K562 (cell line): ENCODE measurements around the gene CTBP2.

ENCODE experiments used
- CBX8 ChIP-seq: fragments of 200-600 bp; sonication (generic); IDR thresholded peaks from 2 replicates; pipeline ENCODE4 v1.6.1; 2012; ENCODE audit warnings: borderline replicate concordance, mixed run types, low read depth, mild to moderate bottlenecking, moderate library complexity, mixed read lengths, low read length, control low read depth, inconsistent platforms; ENCODE audit not compliant: poor library complexity, severe bottlenecking; ENCODE audit errors: extremely low read depth
- EGR1 ChIP-seq: fragments of 450-650 bp; conservative IDR thresholded peaks from 2 replicates; pipeline ENCODE4 v1.6.1; 2017; ENCODE audit warnings: mild to moderate bottlenecking
- EP300 ChIP-seq: IDR thresholded peaks from 2 replicates; pipeline ENCODE4 v1.6.1; 2012; ENCODE audit warnings: low read length, improper control_type of control experiment
- IRF2 ChIP-seq: sonication (generic); formaldehyde crosslinking; IDR thresholded peaks from 2 replicates; pipeline ENCODE4 v1.8.1; 2022; ENCODE audit warnings: mild to moderate bottlenecking, missing genetic modification reagents
- RFX5 ChIP-seq: IDR thresholded peaks from 2 replicates; pipeline ENCODE4 v1.6.1; 2011; ENCODE audit warnings: low read depth, mild to moderate bottlenecking, improper control_type of control experiment, low read length
- SOX6 ChIP-seq: fragments of 450-650 bp; IDR thresholded peaks from 2 replicates; pipeline ENCODE4 v1.6.1; 2014; ENCODE audit warnings: mild to moderate bottlenecking
- TSC22D4 ChIP-seq: fragments of 450-650 bp; IDR thresholded peaks from 2 replicates; pipeline ENCODE4 v1.6.1; 2016; ENCODE audit warnings: missing genetic modification characterization, missing biosample characterization, control low read depth
- ZNF766 ChIP-seq: fragments of 200-800 bp; sonication (Bioruptor generic); conservative IDR thresholded peaks from 2 replicates; pipeline ENCODE4 v1.6.1; 2016; ENCODE audit warnings: missing genetic modification characterization, missing compliant biosample characterization
- TF ChIP-seq, protein P1 (sequence below): sonication (generic); formaldehyde crosslinking; IDR thresholded peaks from 2 replicates; pipeline ENCODE4 v1.4.0; 2020; ENCODE audit warnings: mild to moderate bottlenecking, missing genetic modification reagents
- TF ChIP-seq, protein P2 (sequence below): fragments of 250-450 bp; sonication (Bioruptor Pico); IDR thresholded peaks from 2 replicates; pipeline ENCODE4 v1.6.1; 2021; ENCODE audit warnings: mild to moderate bottlenecking
- TF ChIP-seq, protein P3 (sequence below), 3 experiments: IDR thresholded peaks in 2 of 3; conservative IDR thresholded peaks in 1 of 3; 2 replicates each; pipeline ENCODE4 v1.5.1; 2011 to 2012; ENCODE audit warnings: low read length in 3 of 3, mild to moderate bottlenecking in 3 of 3, control low read depth in 2 of 3, improper control_type of control experiment in 1 of 3, inconsistent platforms in 1 of 3, low read depth in 1 of 3, mixed read lengths in 1 of 3, moderate library complexity in 1 of 3; ENCODE audit not compliant: insufficient read depth in 2 of 3

DNA sequence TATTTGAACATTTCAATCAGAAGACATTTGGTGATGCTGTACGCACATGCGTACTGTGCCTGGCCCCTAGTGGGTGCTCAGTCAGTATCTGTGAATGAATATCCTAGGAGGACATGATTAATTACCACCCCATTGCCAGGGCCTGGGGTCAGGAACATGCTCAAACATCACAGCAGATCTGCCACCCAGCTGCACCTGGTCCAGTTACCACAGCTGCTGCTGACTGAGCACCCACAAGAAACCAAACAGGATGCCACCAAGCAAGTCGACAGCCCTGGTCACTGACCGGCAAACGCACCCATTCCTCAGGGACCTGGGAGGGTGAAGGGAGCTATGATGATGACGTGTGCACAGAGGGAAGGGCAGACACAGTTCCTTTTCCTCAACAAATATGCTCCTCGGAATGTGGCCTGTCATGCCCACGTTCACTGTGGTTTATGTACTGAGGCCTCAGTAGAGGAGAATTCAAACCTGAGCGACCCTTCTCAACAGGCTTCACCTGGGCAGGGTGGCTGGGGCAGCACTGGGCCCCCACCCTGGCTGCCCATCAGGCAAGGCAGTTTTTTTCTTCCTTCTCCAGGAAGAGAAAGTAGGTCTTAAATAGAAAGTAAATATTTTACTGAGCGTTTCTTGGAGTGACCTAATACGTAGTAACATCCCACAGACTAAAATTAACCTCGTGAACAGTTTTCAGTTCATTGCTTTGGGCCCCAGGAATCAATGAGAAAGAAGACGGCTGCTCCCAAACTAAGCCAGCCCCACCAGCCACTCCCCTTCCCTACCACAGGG is 13.4 kb downstream of the CTBP2 start:
- TF ChIP-seq, protein P1, sequence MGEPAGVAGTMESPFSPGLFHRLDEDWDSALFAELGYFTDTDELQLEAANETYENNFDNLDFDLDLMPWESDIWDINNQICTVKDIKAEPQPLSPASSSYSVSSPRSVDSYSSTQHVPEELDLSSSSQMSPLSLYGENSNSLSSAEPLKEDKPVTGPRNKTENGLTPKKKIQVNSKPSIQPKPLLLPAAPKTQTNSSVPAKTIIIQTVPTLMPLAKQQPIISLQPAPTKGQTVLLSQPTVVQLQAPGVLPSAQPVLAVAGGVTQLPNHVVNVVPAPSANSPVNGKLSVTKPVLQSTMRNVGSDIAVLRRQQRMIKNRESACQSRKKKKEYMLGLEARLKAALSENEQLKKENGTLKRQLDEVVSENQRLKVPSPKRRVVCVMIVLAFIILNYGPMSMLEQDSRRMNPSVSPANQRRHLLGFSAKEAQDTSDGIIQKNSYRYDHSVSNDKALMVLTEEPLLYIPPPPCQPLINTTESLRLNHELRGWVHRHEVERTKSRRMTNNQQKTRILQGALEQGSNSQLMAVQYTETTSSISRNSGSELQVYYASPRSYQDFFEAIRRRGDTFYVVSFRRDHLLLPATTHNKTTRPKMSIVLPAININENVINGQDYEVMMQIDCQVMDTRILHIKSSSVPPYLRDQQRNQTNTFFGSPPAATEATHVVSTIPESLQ (CRISPR knock-in tag) = no peak
- TF ChIP-seq EGR1 (no peak), SOX6 (no peak), CBX8 (no peak), RFX5 (no peak), EP300 (no peak), ZNF766 (CRISPR knock-in tag) (no peak), TSC22D4 (tag) (no peak), IRF2 (CRISPR knock-in tag) (no peak)
- TF ChIP-seq, protein P2, sequence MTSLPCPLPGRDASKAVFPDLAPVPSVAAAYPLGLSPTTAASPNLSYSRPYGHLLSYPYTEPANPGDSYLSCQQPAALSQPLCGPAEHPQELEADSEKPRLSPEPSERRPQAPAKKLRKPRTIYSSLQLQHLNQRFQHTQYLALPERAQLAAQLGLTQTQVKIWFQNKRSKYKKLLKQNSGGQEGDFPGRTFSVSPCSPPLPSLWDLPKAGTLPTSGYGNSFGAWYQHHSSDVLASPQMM = no peak
- TF ChIP-seq, protein P3, sequence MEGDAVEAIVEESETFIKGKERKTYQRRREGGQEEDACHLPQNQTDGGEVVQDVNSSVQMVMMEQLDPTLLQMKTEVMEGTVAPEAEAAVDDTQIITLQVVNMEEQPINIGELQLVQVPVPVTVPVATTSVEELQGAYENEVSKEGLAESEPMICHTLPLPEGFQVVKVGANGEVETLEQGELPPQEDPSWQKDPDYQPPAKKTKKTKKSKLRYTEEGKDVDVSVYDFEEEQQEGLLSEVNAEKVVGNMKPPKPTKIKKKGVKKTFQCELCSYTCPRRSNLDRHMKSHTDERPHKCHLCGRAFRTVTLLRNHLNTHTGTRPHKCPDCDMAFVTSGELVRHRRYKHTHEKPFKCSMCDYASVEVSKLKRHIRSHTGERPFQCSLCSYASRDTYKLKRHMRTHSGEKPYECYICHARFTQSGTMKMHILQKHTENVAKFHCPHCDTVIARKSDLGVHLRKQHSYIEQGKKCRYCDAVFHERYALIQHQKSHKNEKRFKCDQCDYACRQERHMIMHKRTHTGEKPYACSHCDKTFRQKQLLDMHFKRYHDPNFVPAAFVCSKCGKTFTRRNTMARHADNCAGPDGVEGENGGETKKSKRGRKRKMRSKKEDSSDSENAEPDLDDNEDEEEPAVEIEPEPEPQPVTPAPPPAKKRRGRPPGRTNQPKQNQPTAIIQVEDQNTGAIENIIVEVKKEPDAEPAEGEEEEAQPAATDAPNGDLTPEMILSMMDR (IDR thresholded peaks at IDR 0.05 in 2 of 3, conservative IDR thresholded peaks at IDR 0.05 in 1 of 3; ENCODE audit: insufficient read depth in 2 of 3, low read depth in 1 of 3, low read length in 3 of 3) = no peak
